Activated CD8-positive, alpha-beta memory T cell treated with anti-CD3 and anti-CD28 coated beads for 48 hours (primary cell): Measurements from ENCODE around the gene PRSS38.

ENCODE experiments used
- DNase-seq, 3 experiments: peaks; one replicate each; pipeline ENCODE4 v3.0.0-alpha.2; 2020; ENCODE audit warnings: low read depth in 2 of 3, low spot score in 2 of 3

Gene PRSS38

DNA sequence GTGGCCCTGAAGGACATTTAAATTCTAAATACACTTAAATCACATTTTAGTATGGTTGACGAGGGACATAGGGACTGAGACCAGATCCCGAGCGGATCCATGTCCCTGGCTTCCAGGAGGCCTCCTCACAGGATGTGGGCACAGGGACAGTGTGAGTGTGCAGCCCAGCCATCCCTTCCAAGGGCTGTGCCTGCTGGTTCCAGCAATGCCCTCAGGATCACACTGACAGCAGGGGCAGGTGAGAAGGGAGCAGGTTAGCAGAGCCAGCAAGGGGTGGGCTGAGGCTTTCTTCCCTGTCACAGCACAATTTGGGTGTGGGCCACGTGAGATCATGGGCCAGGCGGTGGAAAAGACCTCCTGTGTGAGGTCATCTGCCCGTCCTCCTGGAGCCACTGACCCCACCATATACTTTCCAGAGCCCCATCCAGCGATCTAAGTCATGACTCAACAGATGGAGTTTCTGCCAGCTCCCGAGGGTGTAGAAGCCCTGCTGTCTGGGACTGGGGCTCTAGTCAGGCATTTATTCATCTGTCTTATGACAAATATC, 37.0 kb upstream of the PRSS38 start:
- DNase-seq = no peak

DNA sequence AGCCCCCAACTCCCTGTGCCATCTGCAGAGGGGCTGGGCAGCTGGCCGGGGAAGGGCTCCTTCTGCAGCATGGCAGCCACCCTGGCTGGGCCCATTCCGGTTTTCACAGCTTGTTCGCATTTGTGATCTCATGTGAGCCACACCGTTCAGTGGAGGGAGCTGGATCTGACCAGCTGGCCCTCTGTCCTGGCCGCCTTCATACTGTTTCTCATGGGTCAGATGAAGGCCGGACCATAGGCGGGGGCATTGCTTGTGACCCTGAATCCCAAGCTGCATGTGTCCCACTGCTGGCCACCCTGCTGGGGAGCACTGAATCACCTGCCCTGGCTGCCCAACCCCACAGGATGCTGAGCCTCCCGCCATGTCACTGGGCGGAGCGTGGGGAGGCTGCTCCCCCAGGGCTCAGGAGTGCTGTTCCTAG, 36.4 kb upstream of the PRSS38 start:
- no peak for DNase-seq

DNA sequence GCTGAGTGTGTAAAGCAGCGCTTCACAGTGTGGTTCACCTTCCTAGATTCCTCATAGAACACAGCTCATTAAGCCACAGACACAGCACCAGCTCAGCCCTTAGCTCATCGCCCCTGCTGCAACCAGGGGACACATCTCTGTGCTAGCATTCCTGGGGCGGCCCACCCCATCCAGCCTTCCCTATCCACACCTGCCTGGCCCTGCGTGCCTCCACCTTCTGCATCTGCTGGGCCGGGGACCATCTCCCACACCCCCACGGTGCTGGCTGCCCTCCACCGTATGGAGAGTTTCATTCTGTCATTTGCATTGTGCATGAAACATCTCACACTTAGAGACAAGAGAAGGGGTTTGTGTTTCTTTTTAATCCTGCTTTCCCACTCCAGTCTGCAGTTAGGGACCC, 35.8 kb upstream of the PRSS38 start:
- DNase-seq = no peak

DNA sequence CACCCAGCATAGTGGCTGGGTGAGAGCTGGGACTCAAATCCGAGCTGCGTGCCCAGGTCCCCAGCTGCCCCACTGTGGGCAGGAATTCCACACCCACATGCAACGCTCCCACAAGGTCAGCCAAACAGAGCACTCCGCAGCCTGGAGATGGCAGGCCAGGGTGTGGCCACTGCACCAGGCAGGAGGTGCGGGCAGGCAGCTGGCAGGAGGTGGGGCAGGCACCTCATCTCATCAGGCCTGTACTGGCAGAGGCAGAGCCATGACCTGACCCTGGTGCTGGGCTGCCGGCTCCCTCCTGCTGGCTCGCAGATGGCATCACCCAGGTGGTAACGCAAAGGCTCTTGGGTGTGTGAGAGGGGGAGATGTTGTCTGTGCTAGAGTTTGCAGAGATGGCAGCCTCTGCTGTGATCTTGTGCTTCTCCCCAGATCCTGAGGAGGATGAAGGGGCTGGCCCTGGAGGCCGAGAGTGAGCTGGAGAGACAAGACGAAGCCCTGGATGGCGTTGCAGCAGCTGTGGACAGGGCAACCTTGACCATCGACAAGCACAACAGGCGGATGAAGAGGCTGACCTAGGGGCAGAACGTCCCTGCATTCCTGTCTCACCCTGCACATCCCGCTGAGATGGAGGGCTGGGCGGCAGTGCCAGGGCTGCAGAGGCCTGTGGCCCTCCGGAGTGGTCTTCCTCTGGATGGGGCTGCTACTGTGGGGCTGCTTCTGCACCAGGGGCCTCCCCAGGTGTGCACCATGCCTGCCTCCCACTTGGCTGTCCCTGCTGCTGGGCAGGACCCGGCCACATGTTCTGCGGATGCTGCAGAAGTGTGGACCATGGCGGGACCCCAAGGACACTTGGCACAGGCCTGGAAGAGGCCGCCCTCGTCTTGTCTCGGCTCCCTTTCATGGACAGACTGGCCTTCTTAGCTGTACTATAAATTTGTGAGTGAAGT, 35.1 kb upstream of the PRSS38 start:
- DNase-seq = no peak

DNA sequence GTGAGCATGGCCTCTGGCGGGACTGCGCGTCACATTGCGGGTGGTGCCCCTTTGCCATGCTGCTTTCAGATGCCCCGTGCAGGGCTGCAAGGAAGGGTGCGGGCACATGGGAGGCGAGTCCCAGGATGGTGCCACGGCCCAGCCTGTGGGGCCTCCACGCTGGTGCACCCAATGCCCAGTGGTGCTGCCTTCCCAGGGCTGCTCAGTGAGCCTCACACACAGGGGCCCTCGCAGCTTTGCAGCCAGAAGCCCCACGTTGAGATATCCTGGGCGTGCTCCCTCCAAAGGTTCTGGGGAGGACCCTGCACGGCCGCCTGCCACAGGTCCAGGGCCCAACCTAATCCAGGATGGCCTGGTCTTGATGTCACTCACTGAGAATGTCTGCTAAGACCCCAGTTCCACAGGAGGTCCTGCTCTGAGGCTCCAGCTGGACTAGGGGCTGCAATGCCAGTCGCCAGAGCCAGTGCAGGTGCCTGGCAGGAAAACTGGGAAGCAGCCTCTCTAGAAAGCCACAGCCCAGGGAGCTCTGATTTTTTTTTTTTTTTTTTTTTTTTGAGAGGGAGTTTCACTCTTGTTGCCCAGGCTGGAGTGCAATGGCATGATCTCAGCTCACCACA, 34.1 kb upstream of the PRSS38 start:
- no peak for DNase-seq

DNA sequence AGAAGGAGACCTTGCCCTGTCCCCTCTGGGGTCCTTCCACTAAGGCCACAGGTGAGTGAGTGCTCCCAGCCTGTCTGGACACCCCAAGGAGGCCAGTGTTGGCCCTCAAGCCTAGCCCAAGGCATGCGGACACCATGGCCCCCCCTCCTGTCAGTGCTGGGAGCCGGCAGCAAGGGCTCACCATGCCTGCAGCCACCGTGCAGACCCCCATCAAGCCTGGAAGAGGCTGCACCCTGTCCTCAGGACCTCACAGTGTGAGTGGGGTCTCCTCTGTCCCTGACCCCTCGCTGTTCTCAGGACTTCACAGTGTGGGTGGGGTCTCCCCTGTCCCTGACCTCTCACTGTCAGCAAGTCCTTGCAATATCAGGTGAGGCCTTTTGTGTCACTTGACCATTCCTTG, 33.2 kb upstream of the PRSS38 start:
- DNase-seq = no peak

DNA sequence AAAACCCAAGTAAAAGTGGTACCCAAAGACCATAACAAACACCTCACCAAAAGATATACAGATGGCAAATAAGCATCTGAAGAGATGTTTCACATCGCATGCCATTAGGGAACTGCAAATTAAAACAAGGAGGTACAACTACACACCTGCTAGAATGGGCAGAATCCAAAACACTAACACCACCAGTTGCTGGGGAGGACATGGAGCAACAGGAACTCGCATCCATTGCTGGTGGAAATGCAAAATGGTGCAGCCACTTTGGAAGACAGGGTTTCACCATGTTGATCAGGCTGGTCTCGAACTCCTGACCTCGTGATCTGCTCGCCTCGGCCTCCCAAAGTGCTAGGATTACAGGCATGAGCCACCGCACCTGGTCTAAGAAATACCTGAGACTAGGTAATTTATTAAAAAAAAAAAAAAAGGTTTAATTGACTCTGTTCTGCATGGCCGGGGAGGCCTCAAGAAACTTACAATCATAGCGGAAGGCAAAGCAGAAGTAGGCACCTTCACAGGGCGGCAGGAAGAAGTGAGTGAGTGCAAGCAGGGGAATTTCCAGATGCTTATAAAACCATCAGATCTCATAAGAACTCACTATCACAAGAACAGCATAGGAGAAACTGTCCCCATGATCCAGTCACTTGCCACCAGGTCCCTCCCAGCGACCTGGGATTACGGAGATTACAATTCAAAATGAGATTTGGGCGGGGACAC, 30.2 kb upstream of the PRSS38 start:
- no peak for DNase-seq

DNA sequence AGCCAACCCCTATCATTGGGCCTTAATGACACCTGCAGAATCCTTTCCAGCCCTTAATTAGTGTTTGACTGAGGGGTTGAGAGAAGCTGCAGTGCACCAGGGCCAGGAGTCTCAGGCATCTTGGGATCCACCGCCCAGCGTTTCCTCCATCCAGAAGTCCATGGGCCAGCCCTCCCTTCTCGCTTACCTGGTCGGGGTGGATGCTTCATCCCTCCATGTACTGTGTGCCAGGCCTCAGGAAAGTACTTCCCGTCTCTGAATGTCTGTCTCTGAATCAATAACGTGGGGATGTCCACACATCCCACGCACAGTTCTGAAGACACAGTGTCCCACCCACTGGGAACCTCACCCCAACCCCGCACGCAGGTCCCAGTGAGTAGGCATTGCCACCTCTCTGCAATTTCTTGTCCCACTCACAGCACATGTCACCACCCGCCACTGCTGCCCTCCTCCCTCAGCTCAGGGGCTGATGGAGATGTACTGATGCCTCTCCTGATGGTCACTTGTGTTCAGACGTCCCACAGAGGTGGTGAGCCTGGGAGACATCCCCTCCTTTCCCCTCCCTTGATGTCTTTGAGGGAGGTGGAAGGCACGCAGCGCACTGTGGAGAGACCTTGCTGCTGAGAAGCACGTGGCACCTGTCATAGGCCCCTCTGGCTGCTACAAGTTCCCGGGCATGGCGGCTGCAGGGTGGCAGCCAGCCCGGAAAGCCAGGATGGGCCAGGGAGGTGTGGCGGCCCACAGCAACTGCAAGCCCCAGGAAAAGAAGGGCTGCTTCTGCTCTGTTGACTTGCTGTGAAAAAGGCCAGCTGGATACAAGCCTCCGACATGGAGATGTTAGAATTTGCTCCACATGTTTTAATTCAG, 29.4 kb upstream of the PRSS38 start:
- DNase-seq = no peak

DNA sequence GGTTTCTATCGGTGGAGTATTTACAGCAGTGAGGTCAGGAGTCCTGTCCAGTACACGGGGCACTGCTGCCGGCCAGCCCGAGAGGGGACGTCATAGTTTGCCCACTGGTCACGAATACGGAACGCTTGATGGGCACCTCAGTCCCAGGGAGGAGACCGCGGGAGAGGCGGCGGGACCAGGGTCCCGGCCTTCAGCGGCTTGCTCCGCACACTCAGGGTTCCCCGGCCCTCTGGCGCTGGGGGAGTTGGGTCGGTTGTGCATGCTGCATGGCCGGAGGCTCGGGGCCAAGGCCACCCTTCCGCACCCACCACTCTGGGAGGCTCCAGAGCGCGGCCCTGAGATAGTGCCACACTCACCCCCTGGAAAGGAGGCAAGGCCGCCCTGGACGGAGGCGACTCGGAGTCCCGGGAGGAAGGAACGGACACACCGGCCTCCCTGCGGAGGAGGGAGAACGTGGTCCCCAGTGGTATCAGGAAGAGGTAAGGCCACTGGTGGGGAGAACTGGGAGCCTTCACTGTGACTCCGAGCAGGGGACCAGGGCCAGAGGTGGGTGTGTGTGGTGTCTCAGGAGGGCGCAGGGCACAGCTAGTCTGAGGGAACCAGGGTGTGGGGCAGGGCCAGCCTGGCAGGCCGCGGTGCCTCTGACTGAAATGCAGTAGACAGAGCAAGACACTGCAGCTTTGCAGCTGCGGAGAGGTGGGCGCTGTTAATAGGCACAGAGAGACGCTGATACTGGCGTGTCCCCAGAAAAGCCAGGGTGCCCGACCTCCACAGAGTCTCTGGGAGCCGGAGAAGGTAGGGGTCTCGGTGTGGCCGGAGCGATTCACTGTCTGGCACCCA, 28.6 kb upstream of the PRSS38 start:
- no peak for DNase-seq

DNA sequence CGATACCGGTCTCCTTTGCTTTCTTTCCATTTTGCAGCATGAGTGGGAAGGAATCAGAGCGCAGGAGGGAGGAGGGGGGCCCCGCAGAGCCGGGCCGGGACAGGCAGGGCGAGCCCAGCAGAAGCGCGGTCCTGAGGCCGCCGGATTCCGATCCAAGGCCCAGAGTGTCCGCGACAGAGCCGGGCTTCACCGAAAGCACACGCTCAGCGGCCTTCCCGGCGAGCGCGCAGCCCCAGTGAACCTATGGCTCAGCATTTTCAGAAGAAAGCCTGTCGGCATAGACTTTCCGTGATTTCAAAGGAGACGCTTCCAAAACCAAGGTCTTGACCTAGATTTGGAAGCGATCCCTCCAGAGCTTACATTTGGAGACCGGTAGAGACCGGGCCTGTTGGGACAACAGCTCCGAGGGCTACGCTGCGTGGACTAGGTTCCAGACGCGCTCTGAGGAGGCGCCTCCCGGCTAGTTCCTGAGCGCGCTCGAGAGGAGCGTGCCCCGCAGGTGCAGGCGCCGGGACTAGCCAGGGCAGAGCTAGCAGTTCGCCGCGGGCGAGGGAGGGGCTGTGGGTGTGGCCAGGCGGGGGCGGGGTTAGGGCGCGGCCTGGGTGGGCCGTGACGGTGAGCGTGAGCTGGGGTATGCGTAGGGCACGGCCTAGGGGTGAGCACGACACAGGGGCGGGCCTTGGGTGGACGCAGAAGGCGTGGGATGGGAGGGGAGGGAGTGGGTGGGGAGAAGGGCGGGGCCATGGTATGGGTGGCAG, 27.8 kb upstream of the PRSS38 start:
- peak; percentile 75 to 91 (median 83) for DNase-seq

DNA sequence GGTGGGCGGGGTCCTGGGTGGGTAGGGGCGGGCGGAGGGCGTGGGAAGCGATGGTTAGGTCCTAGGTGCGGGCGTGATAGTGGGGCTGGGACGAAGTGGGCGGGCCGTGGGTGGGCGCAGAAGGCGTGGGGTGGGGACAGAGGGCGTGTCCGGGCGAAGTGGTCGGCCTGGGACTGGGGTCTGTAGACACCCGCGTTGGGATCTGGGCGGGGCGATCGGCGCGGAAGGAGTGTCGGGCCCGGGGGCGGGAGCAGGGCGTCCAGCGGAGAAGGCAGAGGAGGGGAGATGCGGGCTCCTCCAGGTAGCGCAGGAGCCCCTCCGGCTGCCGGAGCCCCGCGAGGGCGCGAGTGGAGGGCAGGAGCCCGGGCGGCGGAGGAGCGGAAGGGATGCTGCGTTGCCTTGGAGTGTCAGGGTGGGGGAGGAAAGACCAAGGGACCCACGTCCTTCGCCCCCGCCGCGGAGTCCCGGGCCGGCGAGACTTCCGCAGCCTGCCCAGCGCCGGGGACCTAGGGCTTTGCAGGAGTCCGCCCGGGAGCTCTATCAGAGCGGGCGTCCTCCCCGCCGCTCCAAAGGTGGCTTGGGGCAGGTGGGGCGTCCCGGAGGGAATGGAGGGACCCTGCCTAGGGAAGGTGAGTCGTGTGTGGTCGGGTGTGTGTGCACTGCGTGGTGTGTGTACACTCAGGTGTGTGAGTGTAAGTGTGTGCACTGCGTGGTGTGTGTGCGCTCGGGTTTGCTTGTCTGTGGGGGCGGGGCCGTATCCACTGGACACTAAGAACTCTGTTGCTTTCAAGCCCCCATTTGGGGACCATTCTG, 27.0 kb upstream of the PRSS38 start:
- DNase-seq = peak in 1 of 3 experiments; percentile 60

DNA sequence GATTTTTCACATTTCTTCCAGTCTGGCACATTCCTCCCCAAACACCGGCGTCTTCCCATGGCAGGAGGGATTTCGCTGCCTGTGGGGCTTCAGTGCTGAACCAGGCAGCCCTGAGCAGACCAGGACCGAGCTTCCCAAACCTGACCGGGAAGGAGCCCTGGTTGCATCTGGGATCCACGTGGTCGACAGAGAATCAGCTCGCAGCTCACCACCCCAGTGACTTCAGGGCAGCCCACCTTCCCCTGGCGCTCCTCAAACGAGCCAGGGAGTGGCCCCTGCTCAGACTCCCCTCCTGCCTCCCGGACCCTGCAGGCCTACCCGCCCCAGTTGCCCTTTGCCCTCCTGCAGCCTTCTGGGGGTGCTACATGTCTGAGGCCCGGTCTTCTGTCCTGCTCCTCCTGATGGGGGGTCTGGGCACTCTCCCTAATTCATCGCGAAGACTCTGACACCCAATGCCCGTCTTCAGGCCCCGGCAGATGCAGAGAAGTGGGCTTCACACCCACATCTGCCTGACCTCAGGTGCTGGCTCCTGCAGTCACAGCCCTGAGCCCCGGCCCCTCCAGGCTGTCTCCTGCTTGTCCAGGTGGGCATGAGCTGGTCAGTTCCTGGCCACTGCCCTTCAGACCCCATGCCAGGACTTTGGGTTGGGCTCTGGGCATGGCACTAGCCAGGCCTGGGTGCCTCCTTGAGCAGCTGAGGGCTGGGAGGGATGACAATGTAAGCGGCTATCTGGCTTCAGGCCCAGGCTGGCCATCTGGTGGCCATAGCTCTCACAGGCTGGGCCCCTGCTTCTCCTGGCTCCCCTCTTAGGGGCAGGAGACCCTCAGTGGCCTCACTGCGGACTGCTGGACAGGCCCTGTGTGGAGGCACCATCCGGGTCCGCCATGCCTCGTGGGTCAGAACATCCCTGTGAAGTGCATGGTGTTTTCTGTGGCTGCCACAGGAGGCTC, 26.1 kb upstream of the PRSS38 start:
- DNase-seq = no peak

DNA sequence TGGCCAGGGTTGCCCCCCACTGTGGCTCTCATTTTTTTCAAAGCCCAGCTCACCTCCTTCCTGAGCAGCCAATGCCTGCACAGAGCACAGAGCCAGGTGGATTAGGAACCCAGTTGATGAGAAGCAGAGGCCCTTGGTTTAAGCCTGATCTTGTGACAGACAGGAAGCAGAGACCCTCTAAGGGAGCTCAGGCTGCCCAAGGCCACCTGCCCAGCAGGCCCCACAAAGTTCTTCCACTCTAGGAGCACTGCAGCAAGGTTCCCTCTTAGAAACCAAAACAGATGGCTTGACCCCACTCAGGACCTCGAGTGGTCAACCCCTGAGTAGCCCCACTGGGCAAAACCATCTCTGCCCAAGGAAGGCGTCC, 25.5 kb upstream of the PRSS38 start:
- no peak for DNase-seq

DNA sequence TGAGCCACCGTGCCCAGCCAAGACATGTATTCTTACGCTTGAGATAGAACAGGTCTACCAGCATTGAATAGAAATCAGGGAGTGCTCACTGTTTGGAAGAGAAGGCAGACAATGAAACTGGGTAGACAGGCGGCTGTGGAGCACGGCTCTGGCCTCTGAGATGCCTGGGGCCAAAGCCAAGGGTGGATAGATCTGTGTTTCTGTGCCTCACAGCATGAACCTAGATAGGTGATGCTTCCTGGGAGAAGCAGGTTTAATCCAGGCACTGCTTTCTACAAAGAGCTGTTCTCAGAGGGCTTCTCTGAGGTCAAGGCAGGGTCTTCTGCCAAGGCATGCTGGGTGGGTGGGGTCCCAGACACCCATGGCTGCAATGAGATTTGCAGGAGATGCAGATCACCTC, 24.6 kb upstream of the PRSS38 start:
- no peak for DNase-seq

DNA sequence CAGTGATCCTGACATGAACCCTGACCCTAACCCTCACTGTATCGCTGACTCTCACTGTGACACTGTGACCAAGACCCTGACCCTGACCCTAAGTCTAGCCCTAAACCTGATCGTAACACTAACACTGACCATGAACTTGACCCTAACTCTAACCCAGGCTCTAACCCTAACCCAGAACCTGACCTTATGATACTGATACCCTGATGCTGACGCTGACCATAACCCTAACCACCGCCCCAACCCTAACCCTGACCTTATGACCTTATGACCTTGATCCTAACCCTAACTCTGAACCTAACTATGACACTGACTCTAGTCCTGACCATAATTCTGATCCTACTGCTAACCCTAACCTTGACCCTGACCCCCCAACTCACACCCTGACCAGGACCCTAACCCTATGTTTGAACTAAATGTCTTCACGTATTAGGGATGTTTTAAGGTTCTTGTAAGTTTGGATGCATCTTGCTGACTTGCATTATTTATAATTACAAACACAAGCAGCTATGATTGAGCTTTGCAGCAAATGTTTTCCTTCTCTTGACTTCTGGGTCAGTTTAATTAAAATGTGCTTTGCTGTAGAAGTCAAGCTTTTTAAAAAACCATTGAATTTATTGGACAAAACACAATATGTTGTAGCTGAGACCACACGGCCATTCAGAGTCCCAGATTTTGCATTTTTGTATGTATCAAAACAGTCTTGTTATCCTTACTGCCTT, 23.9 kb upstream of the PRSS38 start:
- DNase-seq = no peak

DNA sequence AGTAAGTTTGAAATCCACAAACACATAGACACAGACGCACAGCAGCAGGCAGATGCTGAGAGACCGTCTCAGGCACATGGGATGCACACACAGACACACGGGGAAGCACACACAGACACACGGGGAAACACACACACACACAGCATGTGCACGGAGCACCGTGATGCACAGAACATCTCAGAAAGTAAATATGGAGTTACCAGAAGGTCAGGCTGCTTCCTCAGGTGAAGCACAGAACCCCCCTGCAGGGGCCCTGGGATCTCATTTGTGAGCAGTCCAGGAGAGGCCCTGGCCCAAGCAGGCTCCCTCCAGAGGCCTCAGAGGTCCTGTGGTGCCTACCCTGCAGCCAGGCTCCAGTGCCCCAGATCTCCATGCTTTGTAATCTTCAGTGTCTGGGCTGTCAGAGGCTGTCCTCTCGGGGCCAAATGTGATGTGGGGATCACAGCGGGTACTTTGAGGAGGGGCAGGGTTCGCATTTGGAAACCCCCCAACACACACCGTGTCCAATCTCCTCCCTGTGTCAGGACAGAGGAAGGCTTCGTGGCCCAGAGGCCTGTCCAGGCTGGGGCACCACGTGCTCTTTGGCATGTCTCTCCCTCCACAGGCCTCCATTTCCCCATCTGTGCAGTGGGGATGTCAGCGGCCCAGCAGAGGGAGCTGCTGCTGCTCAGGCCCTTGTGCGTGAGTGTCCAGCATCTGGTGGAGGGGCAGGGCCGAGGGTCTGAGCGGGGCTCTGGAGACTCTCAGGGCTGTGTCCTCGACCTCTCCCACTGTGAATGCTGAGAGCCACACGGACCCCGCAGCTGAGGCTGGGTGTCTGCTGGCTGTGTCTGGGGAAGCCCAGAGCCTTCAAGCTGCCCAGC, 23.0 kb upstream of the PRSS38 start:
- no peak for DNase-seq
